HG02970 (cell line): ENCODE data around the gene METTL13.
"Not testable (repeated sequence)": the region's sequence is repeated elsewhere in the genome, so short reads cannot be mapped to it uniquely, and the experiment has no call there.

Experiments
- ATAC-seq: cut with Tn5 transposase; IDR thresholded peaks from one replicate; pipeline ENCODE4 v1.9.1; 2021; ENCODE audit warnings: mild to moderate bottlenecking, moderate library complexity, moderate number of reproducible peaks; ENCODE audit not compliant: unreplicated experiment, low FRiP score

The METTL13 gene

GRCh38 chr1:171762143-171762563 is 19.3 kb upstream of the METTL13 start:
- ATAC-seq: no peak

GRCh38 chr1:171763764-171764163 is 17.7 kb upstream of the METTL13 start:
- no peak for ATAC-seq

- no peak for ATAC-seq
Observed at GRCh38 chr1:171769171-171769570, 12.3 kb upstream of the METTL13 start.

GRCh38 chr1:171769754-171770153 is 11.7 kb upstream of the METTL13 start:
- no peak for ATAC-seq

- ATAC-seq: no peak
Observed at GRCh38 chr1:171772312-171772711, 9.1 kb upstream of the METTL13 start.

GRCh38 chr1:171780583-171781175 is 781 bp upstream of the METTL13 start:
- no peak for ATAC-seq

- no peak for ATAC-seq
Observed at GRCh38 chr1:171783816-171784530, 2.5 kb downstream of the METTL13 start.

- ATAC-seq: no peak
Observed at GRCh38 chr1:171784784-171785183, 3.3 kb downstream of the METTL13 start.

GRCh38 chr1:171785766-171786165 is 4.3 kb downstream of the METTL13 start:
- no peak for ATAC-seq

GRCh38 chr1:171786534-171786933 is 5.1 kb downstream of the METTL13 start:
- no peak for ATAC-seq

GRCh38 chr1:171787686-171788480 is 6.4 kb downstream of the METTL13 start:
- no peak for ATAC-seq

- ATAC-seq: no peak
Observed at GRCh38 chr1:171788696-171789095, 7.2 kb downstream of the METTL13 start.

- ATAC-seq: no peak
Observed at GRCh38 chr1:171790318-171790717, 8.9 kb downstream of the METTL13 start.

GRCh38 chr1:171792656-171793369 is 11.4 kb downstream of the METTL13 start:
- no peak for ATAC-seq

GRCh38 chr1:171793636-171794035 is 12.2 kb downstream of the METTL13 start:
- no peak for ATAC-seq

- no peak for ATAC-seq
Observed at GRCh38 chr1:171794085-171794484, 12.6 kb downstream of the METTL13 start.

- no peak for ATAC-seq
Observed at GRCh38 chr1:171796592-171796991, 15.1 kb downstream of the METTL13 start.

- ATAC-seq: no peak
Observed at GRCh38 chr1:171798311-171798710, 16.9 kb downstream of the METTL13 start.

- ATAC-seq: no peak
Observed at GRCh38 chr1:171798765-171799164, 17.3 kb downstream of the METTL13 start.

GRCh38 chr1:171799166-171799565 is 17.7 kb downstream of the METTL13 start:
- no peak for ATAC-seq

- not testable (repeated sequence) for ATAC-seq
Observed at GRCh38 chr1:171799698-171800097, 18.2 kb downstream of the METTL13 start.
